HepG2 (cell line): Measurements from ENCODE around the gene SOCS7. TPM values are rescaled to one million over a fixed set of nuclear protein-coding genes. Genes with fewer than 3 reads are reported as not detected.
A peak's percentile ranks its signal among the peaks of the same experiment; 100 is the strongest.

Experiments
- ATAC-seq: fragments of 200-7000 bp; cut with Tn5 transposase; 3 replicates; pipeline ENCODE4 v1.9.1; 2020; ENCODE audit warnings: mild to moderate bottlenecking, moderate library complexity
- BruUV-seq: library from RNA; stranded (reverse); fragments of 400-500 nt; replicated peaks from 2 replicates; lab custom pipeline; 2021; lab: Mats Ljungman, UMichigan
- CTCF ChIA-PET: fragments of 300-600 bp; formaldehyde crosslinking; extraction: SDS; loops from one replicate; lab custom pipeline; 2021; ENCODE audit warnings: low total read pairs, inconsistent platforms, low intra/inter-chr PET ratio; lab: Yijun Ruan, JAX
- POLR2A ChIA-PET: fragments of 350-600 bp; sonication (Branson Sonifier 250); formaldehyde crosslinking; loops from one replicate; lab custom pipeline; 2020; ENCODE audit warnings: antibody characterized with exemption, inconsistent platforms; lab: Yijun Ruan, JAX
- DNase-seq: peaks from one replicate; pipeline ENCODE4 v3.0.0-alpha.2; 2015; ENCODE audit warnings: low spot score
- FAIRE-seq: peaks from 3 replicates; lab custom pipeline; 2011; peaks lifted over from hg19 to GRCh38; lab: Jason Lieb, UNC
- H2AFZ ChIP-seq: one replicate; pipeline ENCODE4 v1.6.1; 2011; ENCODE audit warnings: low read length, inconsistent platforms
- H3K27ac ChIP-seq: fragments of 300-600 bp; 3 replicates; pipeline ENCODE4 v1.8.0; 2011; ENCODE audit warnings: mixed run types, mild to moderate bottlenecking, mixed read lengths, low read length, inconsistent platforms; ENCODE audit not compliant: insufficient read depth; ENCODE audit errors: extremely low read length
- H3K27me3 ChIP-seq, 2 experiments: fragments of 200-600 bp in 1 of 2; 2 replicates in 1 of 2; 3 replicates in 1 of 2; pipeline versions ENCODE4 v1.6.0 to v1.8.0; 2011; ENCODE audit warnings: low read length in 2 of 2, mild to moderate bottlenecking in 2 of 2, moderate library complexity in 2 of 2, inconsistent platforms in 1 of 2; ENCODE audit not compliant: insufficient read depth in 2 of 2, control insufficient read depth in 1 of 2
- H3K36me3 ChIP-seq, 2 experiments: fragments of 200-600 bp in 1 of 2; replicated peaks in 1 of 2; 2 replicates in 1 of 2; 3 replicates in 1 of 2; pipeline versions ENCODE4 v1.5.1 to v1.8.0; 2011; ENCODE audit warnings: low read length in 2 of 2, inconsistent platforms in 1 of 2; ENCODE audit not compliant: insufficient read depth in 2 of 2, control insufficient read depth in 1 of 2
- H3K4me1 ChIP-seq: 2 replicates; pipeline ENCODE4 v1.5.1; 2012; ENCODE audit warnings: low read length, inconsistent platforms; ENCODE audit not compliant: insufficient read depth
- H3K4me2 ChIP-seq: 2 replicates; pipeline ENCODE4 v1.6.0; 2011; ENCODE audit warnings: low read depth, low read length, inconsistent platforms
- H3K4me3 ChIP-seq, 3 experiments: fragments of 200-600 bp in 1 of 3; sonication (generic), shearing (Covaris generic) in 1 of 3; replicated peaks in 1 of 3; 2 replicates each; pipeline ENCODE4 v1.5.1; 2011 to 2016; ENCODE audit warnings: low read length in 3 of 3, inconsistent platforms in 2 of 3, low read depth in 2 of 3, mild to moderate bottlenecking in 2 of 3, control low read depth in 1 of 3, mixed read lengths in 1 of 3; ENCODE audit not compliant: insufficient read depth in 1 of 3
- H3K79me2 ChIP-seq: one replicate; pipeline ENCODE4 v1.6.1; 2011; ENCODE audit warnings: low read length, inconsistent platforms; ENCODE audit not compliant: insufficient read depth
- H3K9ac ChIP-seq: 2 replicates; pipeline ENCODE4 v1.6.0; 2011; ENCODE audit warnings: mild to moderate bottlenecking, low read depth, low read length, inconsistent platforms; ENCODE audit not compliant: insufficient read depth
- H3K9me3 ChIP-seq: 2 replicates; pipeline ENCODE4 v1.5.1; 2012; ENCODE audit warnings: mild to moderate bottlenecking, low read length
- H4K20me1 ChIP-seq: 2 replicates; pipeline ENCODE4 v1.6.0; 2011; ENCODE audit warnings: inconsistent platforms, mild to moderate bottlenecking, low read length, moderate library complexity; ENCODE audit not compliant: insufficient read depth
- MYNN ChIP-seq: sonication (generic); formaldehyde crosslinking; IDR thresholded peaks from 2 replicates; pipeline ENCODE4 v1.4.0; 2020; ENCODE audit warnings: mild to moderate bottlenecking, low read depth, missing genetic modification reagents
- POLR2AphosphoS5 ChIP-seq: IDR thresholded peaks from 2 replicates; pipeline ENCODE4 v1.6.1; 2012; ENCODE audit warnings: low read depth, low read length
- ZBTB8A ChIP-seq: sonication (generic); formaldehyde crosslinking; IDR thresholded peaks from 2 replicates; pipeline ENCODE4 v1.4.0; 2020; ENCODE audit warnings: mild to moderate bottlenecking, low read depth, missing genetic modification reagents, borderline replicate concordance
- WGBS: methylation state at CpG from one replicate; pipeline ENCODE4 v1.1.6; 2017; ENCODE audit warnings: low lambda C conversion rate; 5-methylcytosine and 5-hydroxymethylcytosine counted together
- in situ Hi-C: cut with HindIII; loops from 2 replicates; pipeline ENCODE4 v1.10.0; 2017; ENCODE audit warnings: low pct_unique_long_range_greater_than_20kb; ENCODE audit not compliant: extremely low pct_ligation_motif_present
- intact Hi-C: fragments of 100-400 bp; cut with micrococcal nuclease; formaldehyde crosslinking; loops from one replicate; pipeline ENCODE4 v1.10.0; 2022; ENCODE audit not compliant: unreplicated experiment
- polyA plus RNA-seq, 8 experiments: library from polyadenylated mRNA; depleted of rRNA in 3 of 8; stranded (reverse) in 7 of 8; unstranded in 1 of 8; fragments of >200 nt; fragmentation: Illumina TruSeq in 4 of 8; extraction: Trizol in 4 of 8; gene quantifications; 2 replicates each; pipeline versions ENCODE4 v1.2.1 to v1.2.3, GENCODE V29; 2011 to 2016; ENCODE audit warnings: low read depth in 4 of 8, missing spikeins in 1 of 8, mixed read lengths in 1 of 8; ENCODE audit not compliant: insufficient read depth in 1 of 8
- total RNA-seq, 5 experiments: library from RNA; depleted of rRNA; stranded (reverse); fragments of >200 nt; fragmentation: Illumina TruSeq; extraction: Trizol; gene quantifications; 2 replicates each; pipeline ENCODE4 v1.2.3, GENCODE V29; 2016; ENCODE audit warnings: low read depth in 1 of 5

SOCS7 gene
- total and polyA plus RNA-seq, 2 of the 13 experiments (the other 11 are each of a cell fraction or from before 2014, with no cell fraction given) = 19.2 to 24.2 TPM

- Histone ChIP-seq H3K4me3 (no peak overlapping the region), H3K9me3 (no peaks in the 10 kb centered on the region), H3K4me1 (no peaks in the 10 kb centered on the region), H3K9ac (no peak overlapping the region), H3K27ac (no peak overlapping the region), H3K36me3 (peaks cover 33 to 59% of the 10 kb centered on the region in 2 experiments), H3K4me2 (no peak overlapping the region), H2AFZ (no peak overlapping the region), H3K79me2 (no peaks in the 10 kb centered on the region), H3K27me3 (no peaks in the 10 kb centered on the region), H4K20me1 (no peaks in the 10 kb centered on the region)
- ChIA-PET POLR2A (interaction anchor here (1.0 kb wide), 1 partner anchor 14 kb away, joined by 3 read pairs; no protein-coding TSS in a partner anchor), CTCF (no interaction called here)
- WGBS = 92% methylated on average over 6 of the region's 6 CpGs
- no TSS peak for BruUV-seq
- DNase-seq (no peak), FAIRE-seq (no peak), ATAC-seq (no peak)
- TF ChIP-seq MYNN (CRISPR knock-in tag) (no peak), POLR2AphosphoS5 (0 out of 2 replicates have a peak, but pooled peaks have one; percentile 19)
- in situ Hi-C loops (no loop called here), intact Hi-C loops (no loop called here)
Measured at GRCh38 chr17:38400286-38400685, 48.6 kb downstream of the SOCS7 start.

GRCh38 chr17:38401459-38401858, 49.8 kb downstream of the SOCS7 start:
- intact Hi-C loops = no loop called here
- H3K4me3 ChIP-seq = no peak overlapping the region
- H3K9ac ChIP-seq = no peak overlapping the region
- in situ Hi-C loops = no loop called here
- peaks cover 25 to 47% of the 10 kb centered on the region in 2 experiments for H3K36me3 ChIP-seq
- H3K27ac ChIP-seq = no peak overlapping the region
- ChIA-PET CTCF (no interaction called here), POLR2A (no interaction called here)
- no peaks in the 10 kb centered on the region for H3K79me2 ChIP-seq
- H3K4me1 ChIP-seq = no peaks in the 10 kb centered on the region
- BruUV-seq = TSS peak; percentile 32
- H3K27me3 ChIP-seq = no peaks in the 10 kb centered on the region
- no peaks in the 10 kb centered on the region for H3K9me3 ChIP-seq
- FAIRE-seq (no peak), ATAC-seq (no peak), DNase-seq (no peak)
- WGBS = 92% methylated on average over 4 of the region's 4 CpGs
- no peak overlapping the region for H3K4me2 ChIP-seq
- H2AFZ ChIP-seq = no peak overlapping the region
- no peaks in the 10 kb centered on the region for H4K20me1 ChIP-seq
- TF ChIP-seq ZBTB8A (CRISPR knock-in tag) = no peak
